GM19238 (cell line): ENCODE measurements around the gene RAB11FIP3.

Source experiments
- DNase-seq: peaks from one replicate; pipeline ENCODE4 v3.0.0; 2011; ENCODE audit warnings: low spot score; ENCODE audit not compliant: insufficient read length

Gene RAB11FIP3

GRCh38 chr16:565419-566330, 140.2 kb downstream of the RAB11FIP3 start:
- DNase-seq: no peak

DNA sequence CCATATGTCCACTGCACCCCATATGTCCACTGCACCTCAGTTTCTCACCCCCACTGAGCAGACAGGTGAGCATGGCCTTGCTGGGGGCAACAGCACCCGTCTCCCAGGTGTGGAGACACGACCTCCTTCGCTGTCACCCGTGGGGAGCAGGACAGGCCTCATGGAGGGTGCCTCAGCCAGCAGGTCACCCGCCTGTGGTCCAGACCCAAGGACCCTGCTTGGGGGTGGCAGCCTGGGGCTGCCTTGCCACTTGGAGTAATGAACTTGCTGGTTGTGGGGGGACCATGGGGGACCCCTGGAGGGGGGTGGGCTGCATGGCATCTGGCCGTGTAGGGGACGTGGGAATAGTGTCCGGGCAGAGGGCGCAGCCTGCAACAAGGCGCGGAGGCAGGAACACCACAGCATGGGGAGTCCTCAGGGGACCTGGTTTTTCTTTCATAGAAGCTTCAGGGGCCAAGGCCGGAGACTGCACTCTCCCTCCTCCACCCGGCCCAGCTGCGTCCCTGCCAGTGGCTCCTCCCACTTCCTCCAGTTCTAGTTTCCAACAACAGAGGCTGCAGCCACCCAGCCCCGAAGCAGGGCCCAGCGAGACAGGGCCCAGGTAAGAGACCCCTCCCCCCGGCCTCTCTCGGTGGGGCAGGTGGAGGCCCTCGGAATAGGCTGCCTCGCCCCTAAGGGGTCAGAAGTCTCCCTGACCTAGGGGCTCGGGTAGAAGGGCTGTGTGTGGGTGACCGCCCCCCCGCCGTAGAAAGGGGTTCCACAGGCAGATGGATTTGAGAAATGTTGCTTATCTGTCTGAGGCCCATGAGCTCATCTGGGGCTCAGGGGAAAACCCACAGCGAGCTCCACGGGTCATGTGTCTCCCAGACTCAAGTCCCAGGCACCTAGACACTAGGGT, 141.3 kb downstream of the RAB11FIP3 start, which contains the start of gene NHLRC4:
TSS of gene NHLRC4 (plus strand) at position 531 of the 898 bp plus-strand sequence. CDS start 1,043 bp downstream, outside the sequence.
- DNase-seq: peak; percentile 99

GRCh38 chr16:567373-568256, 142.2 kb downstream of the RAB11FIP3 start:
- DNase-seq: no peak

DNA sequence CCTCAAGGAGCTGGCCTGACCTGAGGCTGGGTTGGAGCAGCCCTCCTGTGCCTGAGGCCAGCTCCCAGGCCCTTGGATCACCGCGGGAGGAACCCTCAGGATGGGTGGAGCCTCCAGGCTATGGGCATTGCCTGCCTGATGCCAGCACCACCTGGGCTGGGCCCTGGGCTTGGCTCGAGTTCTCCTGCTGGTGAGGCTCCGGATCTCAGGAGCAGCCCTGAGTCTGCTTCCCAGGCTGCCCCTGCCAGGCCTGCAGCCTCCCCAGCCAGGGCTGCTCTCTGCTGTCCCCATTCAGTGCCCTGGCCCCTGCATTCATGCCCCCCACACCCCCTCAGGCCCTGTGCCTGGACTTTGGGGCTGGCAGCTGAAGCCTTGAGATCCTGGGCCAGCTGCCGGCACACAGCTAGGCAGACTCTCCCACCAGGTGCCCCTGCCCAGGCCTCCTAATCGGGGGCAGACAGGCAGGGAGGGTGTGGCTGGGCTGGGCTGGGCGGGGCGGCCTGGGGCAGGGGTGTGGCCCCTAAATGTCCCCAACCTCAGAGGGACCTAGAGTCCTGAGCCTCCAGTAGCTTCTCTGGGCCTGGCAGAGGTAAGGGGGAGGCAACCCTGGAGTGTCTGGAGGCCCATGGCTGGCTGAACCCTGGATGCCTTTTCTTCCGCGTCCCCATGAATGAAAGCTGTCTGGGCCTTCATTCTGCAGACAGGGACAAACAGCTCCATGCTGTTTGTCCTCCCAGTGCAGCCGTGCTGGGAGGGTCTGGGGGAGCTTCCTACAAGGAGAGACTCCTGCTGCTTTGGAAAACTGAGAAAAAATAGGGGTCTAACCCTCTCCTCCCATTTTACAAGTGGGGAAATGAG, 143.2 kb downstream of the RAB11FIP3 start:
- no peak for DNase-seq

- peak; percentile 96 for DNase-seq
These were observed 144.2 kb downstream of the RAB11FIP3 start, which contains the start of gene PIGQ for GRCh38 chr16:569445-570254. PIGQ (plus strand) TSS chr16:569968; CDS start chr16:574075, 4,107 bp downstream.
